LoVo (cell line): ENCODE measurements around the gene AFDN.
"Not testable (repeated sequence)": the region's sequence is repeated elsewhere in the genome, so short reads cannot be mapped to it uniquely, and the experiment has no call there.

ENCODE experiments used
- DNase-seq: peaks from one replicate; pipeline ENCODE4 v3.0.0-alpha.2; 2016; ENCODE audit warnings: low spot score

Gene AFDN

DNA sequence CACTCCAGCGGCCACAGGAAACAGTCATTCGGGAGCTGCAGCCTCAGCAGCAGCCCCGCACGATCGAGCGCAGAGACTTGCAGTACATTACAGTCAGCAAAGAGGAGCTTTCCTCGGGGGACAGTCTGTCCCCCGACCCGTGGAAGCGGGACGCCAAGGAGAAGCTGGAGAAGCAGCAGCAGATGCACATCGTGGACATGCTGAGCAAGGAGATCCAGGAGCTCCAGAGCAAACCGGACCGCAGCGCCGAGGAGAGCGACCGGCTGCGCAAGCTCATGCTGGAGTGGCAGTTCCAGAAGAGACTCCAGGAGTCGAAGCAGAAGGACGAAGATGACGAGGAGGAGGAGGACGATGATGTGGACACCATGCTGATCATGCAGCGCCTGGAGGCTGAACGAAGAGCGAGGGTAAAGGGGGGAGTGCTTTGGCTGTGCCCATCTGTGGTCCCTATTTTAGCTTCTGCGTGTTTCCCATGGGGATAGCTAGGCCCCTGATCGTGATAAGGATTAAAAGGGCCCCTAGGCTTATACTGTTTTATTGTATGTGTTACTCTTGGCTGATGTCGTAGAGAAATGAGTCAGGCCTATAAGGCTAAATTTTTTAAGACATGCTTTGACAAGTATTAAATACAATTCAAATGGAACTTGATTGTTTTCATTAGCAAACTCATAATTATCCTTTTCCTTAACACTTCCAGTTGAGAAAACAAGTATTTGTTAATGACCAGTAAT is 125.2 kb downstream of the AFDN start:
- DNase-seq = no peak

DNA sequence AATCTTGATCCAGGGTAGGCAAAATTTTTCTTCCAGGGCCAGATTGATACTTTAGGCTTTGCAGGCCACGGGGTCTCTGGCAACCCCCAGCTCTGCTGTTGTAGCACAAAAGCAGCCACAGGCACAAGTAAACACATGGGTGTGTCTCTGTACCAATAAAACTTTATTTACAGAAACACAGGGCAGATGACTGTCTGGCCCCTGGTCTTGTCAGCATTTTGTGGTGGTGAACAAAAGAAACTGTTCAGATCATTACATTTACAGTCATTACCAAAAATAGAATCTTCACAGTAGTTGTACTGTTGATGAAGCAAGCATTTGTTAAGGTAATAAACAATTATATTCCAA is 125.8 kb downstream of the AFDN start:
- no peak for DNase-seq

GRCh38 chr6:167953551-167953950 is 126.8 kb downstream of the AFDN start:
- DNase-seq = no peak

DNA sequence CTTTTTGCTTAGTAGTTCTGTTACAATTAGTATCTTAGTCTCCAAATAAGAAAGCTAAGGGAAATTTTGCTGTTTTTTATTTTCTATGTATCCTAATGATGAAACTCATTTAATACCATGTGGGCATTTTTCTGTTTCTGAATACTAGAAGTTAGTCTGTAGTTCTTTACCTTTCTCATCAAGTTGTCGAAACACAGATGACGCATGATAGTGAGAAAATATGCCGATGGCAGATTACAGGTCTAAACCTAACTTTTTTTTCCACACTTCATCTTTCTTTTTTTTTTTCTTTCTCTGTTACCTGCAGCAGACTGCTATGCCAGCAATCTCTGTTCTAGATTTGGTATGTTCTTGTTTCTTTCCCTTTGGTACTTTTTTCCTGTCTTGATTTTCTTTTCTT is 127.4 kb downstream of the AFDN start:
- no peak for DNase-seq

DNA sequence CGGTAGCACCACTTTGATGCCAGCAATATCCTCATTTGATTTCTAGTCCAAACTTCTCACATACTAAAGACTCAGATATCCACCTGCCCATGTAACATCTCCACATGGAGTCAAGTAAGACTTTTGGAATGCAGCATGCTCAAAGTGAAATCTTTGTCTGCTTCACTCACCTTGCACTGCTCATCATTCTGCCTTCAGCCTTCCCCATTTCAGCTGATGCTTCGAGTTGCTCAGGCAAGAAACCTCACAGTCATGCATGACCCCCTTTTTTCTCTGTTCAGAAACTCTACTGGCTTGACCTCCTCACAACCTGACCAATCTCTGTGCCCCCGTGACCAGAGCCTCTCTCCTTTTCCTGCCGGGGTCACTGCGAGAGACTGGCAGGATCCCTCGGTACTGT is 129.8 kb downstream of the AFDN start:
- DNase-seq = no peak

DNA sequence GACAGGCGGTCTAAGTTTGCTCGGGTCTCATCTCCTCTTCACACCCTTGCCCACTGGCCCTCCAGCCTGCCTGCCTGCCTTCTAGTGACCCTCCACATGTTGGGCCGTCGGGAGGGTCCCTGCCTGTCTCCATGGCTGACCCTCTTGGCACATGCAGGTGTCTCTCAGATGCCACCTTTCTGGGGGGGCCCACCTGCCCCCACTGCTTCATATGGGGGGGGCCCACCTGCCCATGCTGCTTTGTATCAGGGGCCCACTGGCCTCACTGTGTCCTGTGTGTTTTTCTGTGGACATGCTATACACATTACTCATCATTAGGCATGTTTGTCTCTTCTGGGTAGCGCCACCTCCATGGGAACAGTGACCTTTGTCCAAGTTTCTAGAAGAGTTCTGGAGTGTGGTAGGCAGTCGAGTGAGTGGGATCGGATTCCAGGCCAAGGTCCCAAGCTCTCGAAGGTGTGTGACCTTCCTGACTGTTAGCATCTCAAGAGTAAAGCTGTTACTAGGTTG is 130.3 kb downstream of the AFDN start:
- DNase-seq = no peak

GRCh38 chr6:167957626-167958025 is 130.9 kb downstream of the AFDN start:
- no peak for DNase-seq

- DNase-seq = no peak
Observed at GRCh38 chr6:167960579-167960978, 133.9 kb downstream of the AFDN start.

- DNase-seq = no peak
Observed at GRCh38 chr6:167962711-167963110, 136.0 kb downstream of the AFDN start.

DNA sequence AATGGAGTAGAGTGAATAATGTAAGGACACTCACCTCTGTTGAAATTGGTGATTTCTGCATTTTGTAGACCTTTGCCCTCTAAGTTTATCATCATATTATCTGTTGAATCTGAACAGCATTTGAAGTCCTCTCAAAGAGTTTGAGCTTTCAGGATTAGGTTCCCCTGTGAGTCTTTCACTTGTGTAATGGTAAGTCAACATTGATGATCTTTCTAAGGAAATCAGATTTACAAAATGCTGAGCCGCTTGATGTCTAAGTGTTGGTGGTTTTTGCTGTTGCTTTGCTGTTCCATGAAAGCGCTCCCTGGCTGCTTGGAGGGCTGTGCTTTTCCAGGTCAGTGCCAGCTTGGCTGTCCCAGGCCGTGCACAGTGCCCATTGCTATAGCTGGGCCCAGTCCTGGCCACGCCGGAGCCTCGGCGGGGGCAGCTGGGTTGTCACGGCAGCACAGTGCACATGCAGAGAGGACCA is 136.9 kb downstream of the AFDN start:
- DNase-seq = no peak

- DNase-seq = no peak
Observed at GRCh38 chr6:167965592-167966539, 139.2 kb downstream of the AFDN start.

GRCh38 chr6:167966540-167966905 is 139.8 kb downstream of the AFDN start:
- DNase-seq = no peak

DNA sequence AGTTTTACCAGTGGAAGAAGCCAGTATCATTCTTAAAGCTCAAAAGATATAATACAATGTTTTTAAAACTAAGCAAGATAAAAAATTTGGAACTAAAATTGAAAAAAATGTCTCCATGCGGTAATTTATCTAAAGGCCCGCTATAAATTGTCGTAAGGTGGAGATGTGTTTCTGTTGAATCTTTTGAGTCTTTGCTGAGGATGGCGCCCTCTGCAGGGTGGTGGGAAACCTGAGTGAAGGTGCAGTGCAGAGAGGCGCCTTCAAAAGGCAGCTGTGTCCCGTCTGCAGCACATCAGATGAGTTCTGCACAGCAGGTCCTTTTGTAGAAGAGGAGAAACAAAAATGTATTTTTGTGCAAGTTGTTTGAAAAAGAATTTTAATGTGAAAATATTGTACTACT is 141.4 kb downstream of the AFDN start:
- DNase-seq = no peak

DNA sequence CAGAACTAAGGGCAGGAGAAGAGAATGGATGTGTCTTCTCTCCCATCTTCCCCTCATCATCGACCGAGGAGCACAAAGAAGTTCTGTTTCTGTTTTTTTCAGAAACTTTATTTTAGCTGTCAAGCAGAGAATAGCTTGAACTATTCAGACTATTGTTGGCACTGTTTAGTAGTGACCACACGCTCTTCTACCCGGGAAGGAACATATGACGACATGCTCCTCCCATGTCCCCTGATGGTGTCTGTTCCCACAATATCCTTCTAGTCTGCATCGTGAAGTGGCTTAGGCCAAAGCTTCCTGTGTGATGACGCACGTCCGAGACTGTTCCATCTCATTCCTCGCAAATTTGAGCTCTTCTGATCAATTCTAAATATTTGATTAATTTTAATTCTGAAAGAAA is 143.5 kb downstream of the AFDN start:
- no peak for DNase-seq

- no peak for DNase-seq
Observed at GRCh38 chr6:167972193-167972592, 145.5 kb downstream of the AFDN start.

GRCh38 chr6:167973148-167973885 is 146.6 kb downstream of the AFDN start:
- no peak for DNase-seq

DNA sequence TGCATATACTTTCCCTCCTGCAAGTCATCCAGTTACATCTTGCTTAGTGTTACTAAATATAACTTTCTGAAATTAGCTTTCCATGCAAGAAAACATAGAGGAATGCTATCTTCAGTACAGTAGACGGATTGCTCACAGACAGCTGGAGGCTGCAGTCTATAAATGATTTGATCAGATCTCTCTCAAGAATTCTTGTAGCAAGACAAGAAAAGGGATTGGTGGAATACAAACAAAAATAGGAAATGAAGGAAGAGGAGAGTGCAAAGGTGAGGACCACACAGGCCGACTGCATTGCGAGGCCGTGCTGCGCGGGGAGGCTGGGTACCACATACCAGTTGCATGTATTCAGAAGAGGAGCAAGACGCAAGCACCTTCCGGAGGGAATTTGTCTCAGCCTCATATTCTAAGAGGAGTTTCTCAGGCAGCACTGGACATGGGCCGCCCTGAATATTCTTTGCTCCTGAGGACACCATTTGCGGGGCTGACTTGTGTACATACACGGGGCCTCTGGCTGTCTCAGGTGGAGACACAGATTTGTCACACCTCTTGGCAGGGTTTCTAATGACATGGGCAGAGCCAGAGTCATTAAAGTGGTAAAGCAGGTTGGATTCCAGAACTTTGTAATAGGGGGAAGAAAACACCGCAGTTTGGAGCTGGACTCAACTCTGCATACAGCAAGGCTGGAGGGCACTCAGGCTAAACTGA is 148.1 kb downstream of the AFDN start:
- no peak for DNase-seq

- no peak for DNase-seq
Observed at GRCh38 chr6:167975458-167975857, 148.7 kb downstream of the AFDN start.

- DNase-seq = not testable (repeated sequence)
Observed at GRCh38 chr6:167976116-167976657, 149.5 kb downstream of the AFDN start.

GRCh38 chr6:167976708-167977107 is 150.0 kb downstream of the AFDN start:
- no peak for DNase-seq

GRCh38 chr6:167977717-167978467 is 151.2 kb downstream of the AFDN start:
- DNase-seq = no peak
